GM18907 (cell line): ENCODE results near the gene CDYL.

Experiments used
- ATAC-seq: cut with Tn5 transposase; IDR thresholded peaks from one replicate; pipeline ENCODE4 v1.9.1; 2021; ENCODE audit warnings: mild to moderate bottlenecking, moderate library complexity; ENCODE audit not compliant: unreplicated experiment

Gene CDYL

GRCh38 chr6:4904461-4905025 is 128.3 kb downstream of the CDYL start:
- no peak for ATAC-seq

GRCh38 chr6:4905826-4906225 is 129.6 kb downstream of the CDYL start:
- no peak for ATAC-seq

GRCh38 chr6:4906293-4907276 is 130.4 kb downstream of the CDYL start:
- peak; percentile 53 for ATAC-seq

- ATAC-seq = no peak
Measured at GRCh38 chr6:4907602-4908001, 131.4 kb downstream of the CDYL start.

GRCh38 chr6:4908062-4908461 is 131.9 kb downstream of the CDYL start:
- no peak for ATAC-seq

- ATAC-seq = no peak
Measured at GRCh38 chr6:4909063-4909706, 133.0 kb downstream of the CDYL start.

- ATAC-seq = no peak
Measured at GRCh38 chr6:4910037-4910760, 134.0 kb downstream of the CDYL start.

GRCh38 chr6:4912559-4912958 is 136.4 kb downstream of the CDYL start:
- ATAC-seq = no peak

- no peak for ATAC-seq
Measured at GRCh38 chr6:4913705-4914419, 137.7 kb downstream of the CDYL start.

- ATAC-seq = no peak
Measured at GRCh38 chr6:4914420-4915159, 138.4 kb downstream of the CDYL start.

- no peak for ATAC-seq
Measured at GRCh38 chr6:4916954-4917561, 140.9 kb downstream of the CDYL start.

- no peak for ATAC-seq
Measured at GRCh38 chr6:4920914-4921410, 144.8 kb downstream of the CDYL start.

GRCh38 chr6:4922488-4923037 is 146.4 kb downstream of the CDYL start:
- ATAC-seq = no peak

GRCh38 chr6:4923081-4923480 is 146.9 kb downstream of the CDYL start:
- ATAC-seq = no peak

- ATAC-seq = no peak
Measured at GRCh38 chr6:4924661-4925271, 148.6 kb downstream of the CDYL start.

GRCh38 chr6:4925580-4925979 is 149.4 kb downstream of the CDYL start:
- ATAC-seq = no peak

- ATAC-seq = no peak
Measured at GRCh38 chr6:4928426-4928825, 152.2 kb downstream of the CDYL start.

GRCh38 chr6:4929097-4929718 is 153.0 kb downstream of the CDYL start:
- no peak for ATAC-seq
